Measurements from ENCODE around the gene MMP8.

Gene MMP8

DNA sequence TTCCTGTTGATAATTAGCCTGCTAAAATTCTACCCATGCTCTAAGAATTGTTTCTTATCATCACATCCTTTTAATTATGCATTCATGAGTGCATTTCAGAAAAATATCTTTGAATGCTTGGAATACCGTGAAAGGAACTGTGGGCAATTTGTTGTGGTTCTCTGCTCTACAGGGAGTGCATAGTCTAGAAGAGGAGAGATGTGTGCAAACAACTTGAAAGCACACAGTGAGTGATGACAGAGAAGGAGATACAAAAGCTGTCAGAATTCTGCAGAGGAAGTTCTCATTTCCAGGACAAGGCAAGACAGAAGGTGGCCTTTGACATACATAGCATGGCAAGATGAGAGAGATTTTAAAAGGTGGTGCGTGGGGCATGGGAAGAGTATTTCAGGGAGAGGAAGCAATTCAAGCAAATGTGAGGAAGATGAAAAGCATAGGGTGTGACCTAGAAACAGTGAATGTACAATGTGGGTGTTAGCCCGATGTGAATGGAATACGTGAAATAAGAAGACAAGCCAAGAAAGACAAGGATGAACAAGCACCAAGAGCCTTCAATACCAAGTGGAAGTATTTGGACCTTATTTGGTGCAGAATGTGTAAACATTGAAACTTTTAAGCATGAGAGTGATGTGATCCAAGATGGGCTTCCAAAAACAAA is 5.0 kb downstream of the MMP8 start:
- no peak for DNase-seq

DNA sequence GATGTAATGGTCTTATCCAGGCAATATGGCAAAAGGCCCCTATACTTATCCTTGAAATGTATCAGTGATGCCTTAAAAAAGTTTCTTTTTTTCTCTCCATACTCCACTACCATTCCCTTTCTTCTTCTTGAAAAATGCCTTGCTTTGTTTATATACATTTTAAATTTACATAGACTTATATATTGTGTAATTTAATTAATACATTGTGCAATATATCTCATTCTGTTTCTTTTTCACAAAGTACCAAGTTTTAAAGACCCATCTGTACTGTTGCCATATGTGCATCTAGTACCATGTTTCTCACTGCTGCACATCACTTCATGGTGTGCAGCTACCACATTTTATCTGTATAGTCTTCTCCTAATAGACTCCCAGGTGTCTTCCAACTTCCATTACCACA is 7.5 kb downstream of the MMP8 start:
- no peak for DNase-seq

DNA sequence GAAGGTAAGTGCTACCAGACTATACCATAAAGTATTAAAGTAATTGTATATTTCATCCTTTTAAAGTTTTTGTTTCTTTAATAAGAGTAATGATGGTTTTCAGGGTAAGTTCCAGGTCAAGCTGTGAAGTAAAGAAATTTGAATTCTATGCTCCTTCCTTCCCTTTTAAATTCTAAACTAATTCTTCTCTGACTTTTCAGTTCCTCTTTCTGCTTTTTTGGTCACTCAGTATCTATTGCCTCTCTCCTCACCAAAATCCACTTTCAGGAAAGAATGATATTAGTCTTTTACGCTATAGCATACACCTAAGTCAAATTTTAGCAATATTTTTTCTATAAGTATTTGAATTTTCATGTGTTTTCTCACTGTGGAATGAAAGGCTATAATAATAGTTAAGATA is 8.2 kb downstream of the MMP8 start:
- no peak for DNase-seq

DNA sequence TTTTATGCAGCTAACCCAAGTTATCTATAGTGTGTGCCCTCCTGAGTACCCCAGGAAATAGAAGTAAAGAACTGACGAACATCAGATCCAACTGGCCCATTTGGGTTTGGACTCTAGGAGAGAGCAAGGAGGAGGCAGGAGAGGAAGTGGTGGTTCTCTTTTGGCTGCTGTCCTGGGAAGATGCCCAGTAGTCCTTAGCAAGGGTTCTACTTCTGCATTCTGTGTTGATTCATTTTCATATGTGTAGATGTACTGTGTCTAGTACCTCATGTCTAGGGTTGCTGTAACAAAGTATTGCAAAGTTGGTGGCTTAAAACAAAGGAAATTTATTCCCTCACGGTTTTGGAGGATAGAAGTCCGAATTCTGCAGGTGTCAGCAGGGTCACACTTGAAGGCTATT is 12.6 kb downstream of the MMP8 start:
- no peak for DNase-seq

DNA sequence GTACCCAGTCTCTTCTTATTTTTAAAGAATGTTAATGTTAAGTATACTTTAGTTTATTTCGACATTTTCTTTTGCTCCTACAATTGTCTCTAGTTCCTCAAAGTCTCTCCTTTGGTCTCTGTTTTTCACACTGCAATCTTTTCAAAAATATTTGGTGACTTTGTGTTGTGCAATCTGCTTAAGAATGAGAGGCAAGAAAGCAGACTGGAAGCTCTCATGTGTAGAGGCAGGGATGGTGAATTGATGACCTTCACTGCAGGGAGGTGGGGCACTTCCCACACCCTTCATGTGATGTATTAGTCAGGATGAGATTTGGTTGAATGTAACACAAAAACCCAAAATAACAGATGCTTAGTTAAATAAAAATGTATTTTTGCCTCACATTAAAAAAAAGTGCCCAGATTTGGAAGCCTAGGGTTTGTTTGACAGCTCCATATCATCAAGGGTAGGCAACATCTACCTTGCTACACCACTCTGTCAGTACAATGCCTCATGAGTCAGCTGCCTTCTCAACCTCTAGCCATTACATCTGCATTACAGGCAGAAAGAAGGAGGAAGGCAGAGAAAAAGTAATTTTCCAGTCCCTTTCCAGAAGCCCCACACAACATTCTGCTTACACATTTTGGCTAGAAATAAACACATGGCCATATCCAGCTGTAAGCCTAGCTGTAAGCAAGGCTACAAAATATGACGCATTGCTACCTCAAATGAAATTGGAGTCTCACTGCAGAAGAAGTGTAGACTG is 15.4 kb downstream of the MMP8 start:
- DNase-seq, result no peak

DNA sequence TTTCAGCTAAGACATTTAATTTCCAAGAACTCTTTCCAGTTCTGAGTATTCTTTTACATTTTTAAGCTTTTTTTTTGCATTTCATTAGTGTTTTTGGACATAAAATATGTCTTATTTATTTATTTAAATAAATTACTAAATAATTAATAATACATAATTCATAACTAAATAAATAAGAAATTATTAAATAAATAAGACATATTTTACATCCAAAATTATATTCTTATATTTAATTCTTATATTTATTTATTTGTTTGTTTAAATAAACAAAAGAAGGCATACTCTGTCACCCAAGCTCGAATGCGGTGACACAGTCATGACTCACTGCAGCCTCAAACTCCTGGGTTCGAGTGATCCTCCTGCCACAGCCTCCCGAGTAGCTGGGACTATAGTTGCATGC is 16.1 kb downstream of the MMP8 start:
- no peak for DNase-seq

DNA sequence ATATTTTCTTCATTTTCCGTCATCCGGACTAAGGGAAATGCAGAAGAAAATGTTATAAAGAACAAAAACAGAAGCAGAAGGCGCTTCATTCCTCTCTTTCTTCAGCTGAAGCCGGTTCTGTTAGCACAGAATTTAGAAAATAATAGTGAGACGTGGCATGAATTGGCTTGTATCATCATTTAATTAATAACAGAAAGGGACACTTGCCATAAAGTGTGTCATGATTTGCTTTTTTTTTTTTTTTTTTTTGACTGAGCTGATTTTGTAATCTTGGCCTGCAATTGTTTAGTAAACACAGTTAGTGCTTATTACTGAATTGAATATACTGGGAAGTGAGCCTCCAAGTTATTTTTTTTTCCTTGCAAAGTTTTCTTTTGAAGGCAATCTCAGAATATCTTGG is 19.1 kb downstream of the MMP8 start, which contains the start of gene MMP27:
TSS of gene MMP27 (minus strand) at position 144 of the 400 bp plus-strand sequence. CDS start at position 89, 55 bp downstream.
- DNase-seq, result no peak

DNA sequence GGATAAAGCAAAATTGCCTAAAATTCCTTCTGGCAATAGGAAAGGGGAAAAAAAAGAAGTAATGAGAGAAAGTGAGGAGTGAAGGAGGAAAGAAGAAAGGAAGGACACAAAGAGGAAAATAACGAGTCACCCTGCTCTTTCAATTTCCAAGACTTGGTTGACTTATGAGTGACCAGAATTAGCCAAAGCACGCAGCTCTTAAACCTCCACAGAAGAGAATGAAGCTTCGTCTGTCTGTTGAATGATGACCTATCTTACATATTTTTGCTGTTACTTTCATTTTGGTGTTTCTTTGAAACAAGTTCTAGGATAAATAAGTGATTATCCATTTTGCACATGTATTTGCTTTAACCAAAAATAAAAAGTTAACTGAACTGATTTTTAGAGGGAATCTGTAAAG is 19.9 kb downstream of the MMP8 start:
- no peak for DNase-seq

DNA sequence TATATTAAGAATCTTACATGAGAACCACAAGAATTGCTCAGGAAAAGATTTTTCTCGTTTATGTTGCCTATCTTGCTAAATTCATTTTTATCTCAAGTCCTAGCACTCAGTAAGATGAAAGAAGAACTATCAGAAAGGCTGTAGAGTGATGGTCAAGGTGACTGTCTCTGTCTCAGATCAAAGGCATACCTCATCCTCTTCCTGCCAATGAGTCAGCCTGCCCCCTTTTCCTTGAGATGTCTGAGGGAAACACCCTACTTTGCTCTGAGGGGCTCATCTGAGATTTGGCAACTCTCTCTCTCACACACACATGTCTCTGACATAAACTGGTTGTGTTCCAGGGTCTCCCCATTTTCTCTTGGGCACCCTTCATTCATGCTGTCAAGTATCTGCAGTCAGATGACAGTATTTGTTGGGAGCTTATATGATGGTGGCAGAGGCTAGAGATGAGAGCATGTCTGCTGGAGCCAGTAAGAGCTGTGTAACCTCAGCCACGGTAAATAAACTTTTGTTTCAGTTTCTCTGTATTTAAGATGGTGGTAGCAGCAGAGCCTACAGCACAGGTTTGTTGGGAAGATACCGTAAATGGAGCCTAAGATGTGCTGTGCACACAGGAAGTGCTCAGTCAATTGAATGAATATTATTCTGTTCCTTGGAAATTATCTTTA is 20.8 kb downstream of the MMP8 start:
- no peak for DNase-seq

DNA sequence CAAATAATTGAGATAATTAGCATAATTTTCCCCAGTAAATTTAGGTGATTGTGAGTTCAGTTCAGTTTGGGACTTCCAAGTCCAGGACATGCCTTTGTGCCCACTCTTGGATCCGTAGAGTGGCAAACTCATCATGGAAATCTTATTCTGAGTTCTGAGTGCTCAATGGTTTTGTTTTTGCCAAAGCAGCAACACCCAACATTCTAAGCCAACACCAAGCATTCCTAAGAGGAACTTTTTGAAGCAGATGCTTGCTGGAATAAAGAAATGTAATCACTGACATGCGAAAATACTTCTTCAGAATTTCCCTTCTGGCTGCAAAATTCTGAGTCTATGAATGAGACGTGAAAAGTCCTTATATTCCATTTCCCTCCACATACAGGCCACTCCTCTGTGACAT is 29.6 kb downstream of the MMP8 start:
- DNase-seq, result no peak

DNA sequence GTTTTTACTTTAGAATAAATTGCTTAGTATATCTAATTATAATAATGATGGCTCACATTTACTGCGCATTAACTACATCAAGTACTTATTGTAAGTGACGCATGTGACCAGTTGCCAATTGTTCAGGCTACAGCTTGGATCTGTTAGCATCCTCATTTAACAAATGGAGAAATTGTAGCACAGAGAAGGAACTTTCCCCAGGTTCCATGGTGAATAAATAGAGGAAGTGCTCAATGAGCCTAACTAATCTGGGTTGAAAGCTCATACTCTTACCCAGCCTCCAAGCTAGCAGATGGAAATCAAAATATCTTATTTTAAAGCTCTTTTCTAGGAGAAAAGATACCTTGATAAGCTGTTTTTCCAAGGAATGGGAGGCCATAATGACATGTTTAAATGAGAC is 39.0 kb downstream of the MMP8 start:
- DNase-seq, result no peak

DNA sequence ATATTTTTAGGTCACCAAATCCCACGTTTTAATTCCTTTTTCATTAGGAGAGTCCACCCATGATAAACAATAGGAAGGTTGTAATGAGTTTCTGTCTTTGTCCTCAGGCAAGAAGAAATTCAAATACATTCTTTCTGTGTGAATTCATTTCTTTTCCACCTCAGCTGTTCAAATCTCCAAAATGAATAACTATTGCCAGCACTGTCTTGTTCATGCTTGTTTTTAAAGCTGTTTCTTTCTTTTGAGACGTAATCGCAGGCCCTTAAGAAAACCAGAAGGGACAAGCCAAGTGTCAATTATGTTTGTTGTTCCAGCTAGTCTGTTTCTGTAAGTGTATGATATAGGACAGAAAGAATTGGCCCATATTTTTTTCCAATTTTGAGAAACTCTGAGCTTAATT is 39.4 kb downstream of the MMP8 start:
- no peak for DNase-seq

DNA sequence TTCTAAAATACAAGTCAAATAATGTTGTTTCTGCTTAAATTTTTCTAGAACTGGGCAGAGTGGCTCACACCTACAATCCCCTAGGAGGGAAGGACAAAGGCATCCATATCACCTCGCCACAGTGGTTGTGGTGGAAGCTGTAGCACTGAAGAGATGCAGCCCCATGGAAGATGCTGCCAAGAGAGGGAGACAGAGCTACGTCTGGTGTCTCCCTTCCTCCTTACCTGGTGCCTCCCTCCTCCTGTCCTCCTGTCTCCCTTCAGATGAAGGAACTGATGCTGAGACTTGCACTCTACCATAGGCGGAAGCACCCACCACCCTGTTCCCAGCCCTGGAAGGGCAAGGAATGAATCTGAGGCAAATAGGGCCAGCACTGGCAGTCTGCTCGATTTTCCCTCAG is 41.5 kb downstream of the MMP8 start:
- DNase-seq, result no peak

DNA sequence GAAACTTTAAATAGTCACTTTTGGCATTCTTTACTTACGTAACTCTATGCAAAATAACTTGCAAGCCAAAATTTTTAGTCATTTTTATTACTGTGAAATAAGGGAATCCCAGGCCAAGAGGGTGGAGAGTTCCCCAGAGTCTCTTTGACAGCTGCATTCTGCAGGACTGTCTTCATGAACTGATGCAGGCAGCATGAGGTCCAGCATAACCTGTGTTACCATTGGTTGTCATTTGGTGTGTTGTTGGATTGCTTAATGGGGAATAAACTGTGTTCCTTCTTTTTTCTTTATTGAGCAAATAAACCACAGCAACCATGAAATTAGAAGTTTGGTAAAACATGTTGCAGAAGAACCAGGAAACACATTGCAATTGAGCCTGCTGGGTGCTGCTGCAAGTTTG is 43.8 kb downstream of the MMP8 start:
- DNase-seq, result no peak

DNA sequence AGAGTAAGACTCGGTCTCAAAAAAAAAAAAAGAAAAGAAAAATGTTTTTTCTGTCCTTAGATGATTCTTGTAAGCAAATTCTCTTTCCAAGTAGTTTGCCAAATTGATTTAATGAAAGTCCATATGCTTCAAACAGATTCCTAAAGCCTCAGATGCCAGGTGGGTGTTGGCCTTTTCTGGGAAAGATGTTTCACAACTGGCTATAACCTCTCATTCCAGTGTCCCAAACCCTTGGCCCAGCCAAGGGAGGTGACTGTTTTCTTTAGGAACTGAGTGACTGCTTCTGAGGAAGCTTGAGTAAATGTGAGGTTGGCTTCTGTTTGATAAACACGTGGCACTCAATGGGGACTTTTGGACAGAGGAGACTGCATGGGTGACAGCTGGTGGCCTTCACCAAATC is 46.7 kb downstream of the MMP8 start:
- no peak for DNase-seq

DNA sequence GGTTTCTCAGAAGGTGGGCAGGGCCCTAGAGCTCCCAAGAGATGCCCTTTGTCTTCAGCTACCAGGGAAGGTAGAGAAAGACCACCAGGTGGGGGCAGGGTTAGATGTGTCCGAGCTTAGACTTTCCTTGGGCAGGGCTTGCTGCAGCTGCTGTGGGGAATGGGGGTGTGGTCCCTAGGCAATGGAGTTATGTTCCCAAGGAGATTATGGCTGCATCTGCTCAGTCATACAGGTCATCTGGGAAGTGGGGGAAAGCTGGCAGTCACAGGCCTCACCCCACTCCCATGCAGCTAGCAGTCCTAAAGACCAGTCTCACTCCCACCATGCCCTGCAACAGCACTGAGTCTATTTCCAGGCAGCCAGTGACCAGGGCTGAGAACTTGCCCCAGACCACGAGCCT is 48.7 kb downstream of the MMP8 start:
- no peak for DNase-seq

DNA sequence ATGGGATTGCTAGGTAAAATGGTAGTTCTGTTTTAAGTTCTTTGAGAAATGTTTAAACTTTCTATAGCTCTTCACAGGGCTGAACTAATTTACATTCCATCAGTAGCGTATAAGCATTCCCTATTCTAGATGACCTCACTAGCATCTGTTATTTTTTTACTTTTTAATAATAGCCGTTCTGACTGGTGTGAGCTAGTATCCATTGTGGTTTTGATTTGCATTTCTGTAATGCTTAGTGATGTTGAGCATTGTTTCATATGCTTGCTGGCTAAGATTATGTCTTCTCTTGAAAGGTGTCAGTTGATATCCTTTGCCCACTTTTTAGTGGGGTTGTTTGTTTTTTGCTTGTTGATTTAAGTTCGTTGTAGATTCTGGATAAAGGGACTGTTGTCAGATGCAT is 55.1 kb downstream of the MMP8 start:
- DNase-seq, result no peak

DNA sequence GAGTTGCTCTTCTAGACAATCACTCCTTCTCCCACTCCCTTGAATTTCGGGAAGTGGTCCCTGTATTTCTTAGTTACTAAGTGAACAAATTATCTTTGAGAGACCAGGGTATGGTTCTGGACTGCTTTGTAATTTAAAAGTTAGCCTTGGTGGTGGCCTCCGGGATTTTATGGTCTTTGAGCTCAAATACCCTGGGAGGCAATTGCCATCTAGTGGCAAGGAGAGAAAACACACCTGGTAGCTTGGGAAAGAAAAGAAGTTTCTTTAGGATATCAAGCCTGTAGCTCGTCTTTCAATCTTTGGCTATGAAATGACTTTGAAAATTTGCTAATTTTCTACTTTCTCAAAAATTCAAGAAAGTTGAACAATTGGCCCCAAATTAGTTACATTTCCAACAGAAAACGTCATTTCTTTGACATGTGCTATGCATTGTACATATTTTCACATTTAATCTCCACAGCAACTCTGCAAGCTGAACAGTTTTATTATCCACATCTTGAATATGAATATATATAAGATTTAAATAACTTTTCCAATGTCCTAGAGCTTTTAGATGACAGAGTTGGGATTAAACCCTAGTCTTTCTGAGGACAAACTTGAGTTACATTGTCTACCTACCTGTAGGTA is 58.3 kb downstream of the MMP8 start:
- DNase-seq, result peak in 1 of 2 experiments; percentile 77

DNA sequence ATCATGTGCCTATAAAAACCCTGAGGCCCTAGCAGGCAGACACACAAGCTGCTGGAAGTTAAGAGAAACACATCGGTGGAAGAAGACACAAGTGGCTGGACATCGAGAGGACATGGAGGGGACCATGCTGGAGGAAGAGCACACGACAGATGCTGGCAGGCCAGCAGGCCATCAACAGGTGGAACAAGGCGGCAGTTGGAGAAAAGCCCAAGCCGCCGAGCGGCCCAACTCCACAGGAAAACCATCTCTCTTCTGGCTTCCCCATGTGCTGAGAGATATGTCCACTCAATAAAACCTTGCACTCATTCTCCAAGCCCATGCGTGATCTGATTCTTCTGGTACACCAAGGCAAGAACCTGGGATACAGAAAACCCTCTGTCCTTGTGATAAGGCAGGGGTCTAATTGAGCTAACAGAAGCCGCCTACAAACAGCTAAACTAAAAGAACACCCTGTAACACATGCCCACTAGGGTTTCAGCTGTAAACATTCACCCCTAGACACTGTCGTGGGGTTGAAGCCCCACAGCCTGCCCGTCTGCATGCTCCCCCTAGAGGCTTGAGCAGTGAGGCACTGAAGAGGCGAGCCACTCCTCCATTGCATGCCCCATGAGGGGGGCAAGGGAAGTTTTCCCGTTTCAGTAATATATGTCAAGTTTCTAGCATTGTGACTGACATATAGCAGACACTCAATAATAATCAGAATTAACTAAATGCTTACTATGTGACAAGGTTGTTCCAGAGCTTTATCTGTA is 60.6 kb downstream of the MMP8 start:
- DNase-seq, result no peak

DNA sequence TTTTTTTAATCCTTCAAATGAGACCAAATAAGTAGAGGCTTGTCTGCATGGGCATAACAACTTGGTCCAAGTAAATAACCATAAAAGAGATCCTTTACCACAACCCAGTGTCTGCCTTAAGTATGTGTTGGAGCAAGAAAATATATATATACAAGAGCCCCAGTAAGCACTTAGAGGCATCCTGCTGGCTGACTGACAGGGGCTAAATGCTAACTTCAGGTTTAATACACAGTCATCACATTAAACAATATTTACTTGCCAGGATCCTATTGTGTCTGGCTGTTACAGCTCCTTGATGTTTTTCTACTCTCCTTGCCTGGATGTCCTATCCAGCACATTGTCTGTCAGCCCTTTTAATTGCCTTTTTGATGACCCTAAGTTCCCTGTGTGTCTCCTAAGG is 62.1 kb downstream of the MMP8 start:
- DNase-seq, result no peak

All from SW 1271 (cell line).